Fibroblast of lung (primary cell): ENCODE results near the gene UNC13C. TPM values are rescaled to one million over a fixed set of nuclear protein-coding genes. Genes with fewer than 3 reads are reported as not detected.

ENCODE experiments used
- DNase-seq, 2 donors: peaks; one replicate each; pipeline versions ENCODE4 v3.0.0 to v3.0.0-alpha.2; 2010; ENCODE audit warnings: low read depth in 2 of 2
- H2AFZ ChIP-seq: 2 replicates; pipeline ENCODE4 v1.5.1; 2012; ENCODE audit warnings: low read length, control low read depth, inconsistent platforms
- H3K27ac ChIP-seq: 2 replicates; pipeline ENCODE4 v1.5.1; 2011; ENCODE audit warnings: low read length, control low read depth; ENCODE audit not compliant: insufficient read depth
- H3K27me3 ChIP-seq: 2 replicates; pipeline ENCODE4 v1.5.1; 2011; ENCODE audit warnings: mild to moderate bottlenecking, low read length; ENCODE audit not compliant: control insufficient read depth, insufficient read depth
- H3K36me3 ChIP-seq: 2 replicates; pipeline ENCODE4 v1.5.1; 2011; ENCODE audit warnings: low read length; ENCODE audit not compliant: control insufficient read depth, insufficient read depth
- H3K4me1 ChIP-seq: 2 replicates; pipeline ENCODE4 v1.5.1; 2011; ENCODE audit warnings: low read length; ENCODE audit not compliant: control insufficient read depth, insufficient read depth; ENCODE audit errors: extremely low read depth
- H3K4me2 ChIP-seq: 2 replicates; pipeline ENCODE4 v1.5.1; 2011; ENCODE audit warnings: low read length, control low read depth; ENCODE audit not compliant: insufficient read depth; ENCODE audit errors: extremely low read depth
- H3K4me3 ChIP-seq, 4 experiments: fragments of 200-600 bp in 1 of 4; sonication (generic) in 1 of 4; replicated peaks in 1 of 4; 2 replicates each; pipeline ENCODE4 v1.5.1; 2011 to 2016; ENCODE audit warnings: low read length in 4 of 4, low read depth in 3 of 4, mild to moderate bottlenecking in 3 of 4, control low read depth in 2 of 4, inconsistent platforms in 1 of 4, mixed read lengths in 1 of 4; ENCODE audit not compliant: insufficient read depth in 1 of 4; ENCODE audit errors: control extremely low read depth in 1 of 4
- H3K79me2 ChIP-seq: 2 replicates; pipeline ENCODE4 v1.5.1; 2012; ENCODE audit warnings: mild to moderate bottlenecking, low read length, inconsistent platforms; ENCODE audit not compliant: control insufficient read depth, insufficient read depth
- H3K9ac ChIP-seq: 2 replicates; pipeline ENCODE4 v1.5.1; 2011; ENCODE audit warnings: mild to moderate bottlenecking, low read length, control low read depth; ENCODE audit not compliant: insufficient read depth
- H3K9me3 ChIP-seq: 2 replicates; pipeline ENCODE4 v1.5.1; 2012; ENCODE audit warnings: low read depth, low read length; ENCODE audit not compliant: control insufficient read depth, insufficient read depth
- H4K20me1 ChIP-seq: 2 replicates; pipeline ENCODE4 v1.5.1; 2011; ENCODE audit warnings: low read length; ENCODE audit not compliant: control insufficient read depth, insufficient read depth; ENCODE audit errors: extremely low read depth
- EZH2 ChIP-seq: IDR thresholded peaks from 2 replicates; pipeline ENCODE4 v1.5.1; 2012; ENCODE audit warnings: low read length, control low read depth, mild to moderate bottlenecking; ENCODE audit errors: missing control alignments
- polyA plus RNA-seq, 2 donors: library from polyadenylated mRNA; depleted of rRNA in 1 of 2; stranded (reverse) in 1 of 2; unstranded in 1 of 2; fragments of >200 nt; gene quantifications; 2 replicates each; pipeline ENCODE4 v1.2.1, GENCODE V29; 2011 to 2012; ENCODE audit warnings: missing spikeins in 1 of 2
- total RNA-seq: library from RNA; depleted of rRNA; stranded (reverse); fragments of >200 nt; gene quantifications from 2 replicates; pipeline ENCODE4 v1.2.1, GENCODE V29; 2014
- TF ChIP-seq, protein P1 (sequence below), 2 donors: IDR thresholded peaks in 1 of 2; conservative IDR thresholded peaks in 1 of 2; 1 replicate in 1 of 2; 2 replicates in 1 of 2; pipeline ENCODE4 v1.5.1; 2011 to 2012; ENCODE audit warnings: low read length in 2 of 2, control low read depth in 1 of 2, inconsistent platforms in 1 of 2, low read depth in 1 of 2, mild to moderate bottlenecking in 1 of 2

UNC13C gene
- total and polyA plus RNA-seq, 2 donors (not counting 1 experiment from before 2014, with no cell fraction given), result not detected

DNA sequence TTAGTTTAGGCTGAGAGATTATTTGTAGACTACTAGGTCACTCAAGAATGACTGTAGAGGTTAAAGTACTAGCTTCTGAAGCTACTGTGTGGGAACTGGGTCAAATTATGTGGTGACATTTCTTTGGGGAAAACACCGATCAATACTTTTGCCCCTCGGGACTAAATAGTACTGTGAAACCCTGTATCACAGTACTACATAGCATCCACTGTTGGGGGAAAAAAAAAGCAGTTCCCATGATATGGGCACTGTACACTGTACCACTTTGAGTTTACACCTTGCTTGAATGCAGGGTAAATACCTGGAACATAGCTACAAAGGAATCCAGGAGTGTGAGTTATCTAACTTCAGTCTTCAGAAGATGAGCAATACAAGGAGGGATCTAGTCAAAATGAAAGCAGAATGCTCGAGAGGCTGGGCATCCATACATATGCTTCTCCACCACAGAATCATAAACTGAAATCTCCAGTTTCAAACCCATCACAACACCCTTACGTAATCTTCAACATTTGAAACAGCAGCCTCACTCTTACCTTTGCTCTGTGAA is 311.4 kb downstream of the UNC13C start:
- Histone ChIP-seq H4K20me1 (no peaks in the 10 kb centered on the region), H3K27me3 (no peaks in the 10 kb centered on the region), H3K9me3 (no peaks in the 10 kb centered on the region), H3K27ac (no peak overlapping the region), H3K36me3 (no peaks in the 10 kb centered on the region), H3K79me2 (no peaks in the 10 kb centered on the region), H3K9ac (no peak overlapping the region), H2AFZ (no peak overlapping the region), H3K4me1 (no peaks in the 10 kb centered on the region), H3K4me2 (no peak overlapping the region), H3K4me3 (no peak overlapping the region)
- no peak for TF ChIP-seq EZH2
- TF ChIP-seq, protein P1, sequence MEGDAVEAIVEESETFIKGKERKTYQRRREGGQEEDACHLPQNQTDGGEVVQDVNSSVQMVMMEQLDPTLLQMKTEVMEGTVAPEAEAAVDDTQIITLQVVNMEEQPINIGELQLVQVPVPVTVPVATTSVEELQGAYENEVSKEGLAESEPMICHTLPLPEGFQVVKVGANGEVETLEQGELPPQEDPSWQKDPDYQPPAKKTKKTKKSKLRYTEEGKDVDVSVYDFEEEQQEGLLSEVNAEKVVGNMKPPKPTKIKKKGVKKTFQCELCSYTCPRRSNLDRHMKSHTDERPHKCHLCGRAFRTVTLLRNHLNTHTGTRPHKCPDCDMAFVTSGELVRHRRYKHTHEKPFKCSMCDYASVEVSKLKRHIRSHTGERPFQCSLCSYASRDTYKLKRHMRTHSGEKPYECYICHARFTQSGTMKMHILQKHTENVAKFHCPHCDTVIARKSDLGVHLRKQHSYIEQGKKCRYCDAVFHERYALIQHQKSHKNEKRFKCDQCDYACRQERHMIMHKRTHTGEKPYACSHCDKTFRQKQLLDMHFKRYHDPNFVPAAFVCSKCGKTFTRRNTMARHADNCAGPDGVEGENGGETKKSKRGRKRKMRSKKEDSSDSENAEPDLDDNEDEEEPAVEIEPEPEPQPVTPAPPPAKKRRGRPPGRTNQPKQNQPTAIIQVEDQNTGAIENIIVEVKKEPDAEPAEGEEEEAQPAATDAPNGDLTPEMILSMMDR (conservative IDR thresholded peaks at IDR 0.05 in 1 of 2, IDR thresholded peaks at IDR 0.05 in 1 of 2; ENCODE audit: low read depth in 1 of 2, low read length in 2 of 2), result peak in 1 of 2 donors; percentile 1
- no peak for DNase-seq

DNA sequence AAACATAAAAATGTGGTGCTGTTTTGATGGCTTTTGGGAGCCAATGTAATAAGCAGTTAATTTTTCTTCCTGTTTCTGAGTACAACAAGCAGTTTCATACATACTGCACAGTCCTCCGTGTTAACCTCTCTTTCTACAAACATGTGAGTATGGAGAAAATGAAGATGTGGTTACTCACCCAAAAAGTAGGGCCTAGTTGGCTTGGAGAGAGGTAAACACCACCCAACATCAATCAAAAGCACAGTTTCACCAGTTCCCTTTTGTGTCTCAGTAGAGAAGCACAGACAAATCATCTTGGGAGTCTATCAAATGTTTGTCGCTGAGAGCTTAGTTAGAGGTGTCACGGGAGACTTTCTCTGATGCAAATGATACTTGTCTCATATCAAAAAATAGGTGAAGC is 320.2 kb downstream of the UNC13C start:
- no peak overlapping the region for H3K4me3 ChIP-seq
- no peaks in the 10 kb centered on the region for H3K9me3 ChIP-seq
- H4K20me1 ChIP-seq, result peaks cover 2% of the 10 kb centered on the region
- no peaks in the 10 kb centered on the region for H3K79me2 ChIP-seq
- H3K4me1 ChIP-seq, result no peaks in the 10 kb centered on the region
- H3K9ac ChIP-seq, result no peak overlapping the region
- no peaks in the 10 kb centered on the region for H3K36me3 ChIP-seq
- TF ChIP-seq, protein P1 (conservative IDR thresholded peaks at IDR 0.05 in 1 of 2, IDR thresholded peaks at IDR 0.05 in 1 of 2; ENCODE audit: low read depth in 1 of 2, low read length in 2 of 2), result no peak
- TF ChIP-seq EZH2, result no peak
- DNase-seq, result no peak
- H3K27ac ChIP-seq, result no peak overlapping the region
- no peaks in the 10 kb centered on the region for H3K27me3 ChIP-seq
- no peak overlapping the region for H3K4me2 ChIP-seq
- H2AFZ ChIP-seq, result no peak overlapping the region

DNA sequence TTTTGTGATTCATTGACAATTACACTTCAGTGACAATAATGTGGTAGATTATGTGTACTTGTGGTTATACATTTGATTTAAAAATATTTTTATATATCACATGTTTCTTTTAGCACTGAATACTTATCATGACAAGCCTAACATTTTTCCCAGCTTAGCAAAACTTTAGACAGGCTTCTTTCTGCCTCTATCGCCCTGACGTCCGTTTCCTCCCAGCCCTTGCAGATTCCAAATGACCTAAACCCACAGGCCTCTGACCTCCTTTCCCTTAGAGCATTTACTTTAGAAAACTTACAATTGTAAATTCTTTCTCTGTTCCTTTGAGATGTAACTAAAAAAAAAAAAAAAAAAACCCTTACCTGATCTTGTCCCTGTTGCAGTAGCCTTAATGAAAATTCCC is 326.1 kb downstream of the UNC13C start:
- no peaks in the 10 kb centered on the region for H3K27me3 ChIP-seq
- H3K4me1 ChIP-seq, result no peaks in the 10 kb centered on the region
- H3K4me2 ChIP-seq, result no peak overlapping the region
- H3K9ac ChIP-seq, result no peak overlapping the region
- no peak for DNase-seq
- H3K27ac ChIP-seq, result no peak overlapping the region
- no peaks in the 10 kb centered on the region for H3K9me3 ChIP-seq
- H3K4me3 ChIP-seq, result no peak overlapping the region
- no peak for TF ChIP-seq EZH2
- TF ChIP-seq, protein P1 (conservative IDR thresholded peaks at IDR 0.05 in 1 of 2, IDR thresholded peaks at IDR 0.05 in 1 of 2; ENCODE audit: low read depth in 1 of 2, low read length in 2 of 2), result no peak
- no peak overlapping the region for H2AFZ ChIP-seq
- H3K36me3 ChIP-seq, result no peaks in the 10 kb centered on the region
- H3K79me2 ChIP-seq, result no peaks in the 10 kb centered on the region
- peaks cover 2% of the 10 kb centered on the region for H4K20me1 ChIP-seq
